Kidney capillary endothelial cell (primary cell): ENCODE results near the gene KMT5C.

Experiments
- DNase-seq: peaks from one replicate; pipeline ENCODE4 v3.0.0-alpha.2; 2018; ENCODE audit warnings: low spot score

Gene KMT5C

GRCh38 chr19:55339105-55339888, at the start of gene KMT5C:
TSS of gene KMT5C (plus strand) at chr19:55339876. CDS start at chr19:55341937, 2,061 bp downstream.
- peak; percentile 100 for DNase-seq

- no peak for DNase-seq
Observed at GRCh38 chr19:55297267-55297666, 42.4 kb upstream of the KMT5C start.

DNA sequence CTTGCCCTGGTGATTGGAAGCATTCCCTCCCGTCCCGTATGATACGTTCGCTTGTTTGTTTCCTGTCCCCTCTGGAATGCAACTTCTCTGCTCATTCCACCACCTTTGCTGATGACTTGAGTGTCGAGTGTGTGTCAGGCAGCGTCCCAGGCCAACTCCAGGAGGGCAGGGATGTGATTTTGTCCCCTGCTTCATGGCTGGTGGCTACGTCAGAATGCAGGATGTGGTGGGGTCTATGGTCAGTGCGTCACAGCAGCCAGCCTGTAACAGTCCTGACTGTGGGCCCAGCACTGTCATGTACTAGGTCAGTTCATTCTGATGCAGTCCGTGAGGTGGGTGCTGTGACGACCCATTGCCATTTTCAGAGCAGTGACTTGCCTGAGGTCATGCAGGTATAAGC, 39.7 kb upstream of the KMT5C start:
- no peak for DNase-seq

GRCh38 chr19:55300886-55301458, 38.7 kb upstream of the KMT5C start:
- no peak for DNase-seq

DNA sequence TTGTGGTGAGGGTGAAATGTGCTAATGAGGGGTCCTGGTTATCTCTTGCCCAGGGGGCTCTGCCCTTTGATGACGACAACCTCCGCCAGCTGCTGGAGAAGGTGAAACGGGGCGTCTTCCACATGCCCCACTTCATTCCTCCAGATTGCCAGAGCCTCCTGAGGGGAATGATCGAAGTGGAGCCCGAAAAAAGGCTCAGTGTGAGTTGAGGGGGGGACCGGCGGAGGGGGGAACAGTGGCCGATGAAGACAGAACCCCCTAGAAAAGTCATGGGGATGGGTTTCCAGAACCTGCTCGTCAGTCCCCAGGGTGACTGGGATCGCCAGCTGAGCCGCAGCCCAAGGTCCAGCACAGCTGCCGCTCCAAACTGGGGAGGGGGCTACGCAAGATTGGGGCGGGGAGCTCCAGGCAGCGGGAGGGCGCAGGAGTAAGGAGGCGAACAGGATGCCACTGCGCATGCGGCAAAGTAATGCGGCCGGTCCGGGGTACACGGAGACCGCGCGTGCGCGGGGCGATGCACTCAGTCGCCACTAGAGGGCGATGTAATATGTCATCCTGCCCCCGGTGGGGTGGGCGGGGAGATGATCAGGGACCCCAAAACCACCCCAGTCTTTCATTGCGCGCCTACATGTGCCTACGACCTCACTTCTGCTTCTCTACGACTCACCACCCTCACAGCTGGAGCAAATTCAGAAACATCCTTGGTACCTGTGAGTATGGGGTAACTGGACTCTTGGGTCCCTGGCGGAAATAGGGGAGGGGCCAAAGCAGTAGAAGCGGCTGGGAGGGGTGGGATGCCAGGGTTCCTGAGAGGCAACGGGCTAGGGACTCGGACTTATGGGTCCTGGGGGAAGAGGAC, 38.0 kb upstream of the KMT5C start:
- DNase-seq = peak; percentile 78

DNA sequence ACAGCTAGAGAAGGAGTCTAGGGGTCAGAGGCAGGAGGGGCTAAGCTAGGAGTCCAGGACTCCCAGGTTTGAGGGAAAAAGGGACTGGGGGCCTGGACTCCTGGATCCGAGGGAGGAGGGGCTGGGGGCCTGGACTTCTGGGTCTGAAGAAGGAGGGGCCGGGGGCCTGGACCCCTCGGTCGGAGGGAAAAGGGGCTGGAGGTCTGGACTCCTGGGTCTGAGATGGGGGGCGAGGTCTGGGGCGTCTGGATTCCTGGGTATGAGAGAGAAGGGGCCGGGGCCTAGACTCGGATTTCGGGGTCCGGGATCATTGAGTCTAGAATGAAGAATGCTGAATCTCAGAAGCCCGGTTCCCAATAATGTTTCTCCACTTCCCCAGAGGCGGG, 37.4 kb upstream of the KMT5C start:
- DNase-seq = no peak

DNA sequence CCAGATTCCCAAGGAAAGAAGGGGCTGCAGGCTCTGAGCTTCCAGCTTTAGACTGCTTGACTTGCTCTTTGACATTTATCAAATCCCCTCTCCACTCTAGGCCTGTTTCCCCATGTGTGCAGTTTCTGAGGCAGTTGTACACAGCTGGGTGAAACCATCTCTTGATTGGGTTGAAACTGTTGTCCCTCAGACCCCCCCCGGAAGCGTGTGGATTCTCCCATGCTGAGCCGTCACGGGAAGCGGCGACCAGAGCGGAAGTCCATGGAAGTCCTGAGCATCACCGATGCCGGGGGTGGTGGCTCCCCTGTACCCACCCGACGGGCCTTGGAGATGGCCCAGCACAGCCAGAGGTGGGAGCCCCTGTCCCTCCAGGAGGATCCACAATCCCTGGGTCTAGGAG, 36.2 kb upstream of the KMT5C start:
- no peak for DNase-seq

- DNase-seq = no peak
Observed at GRCh38 chr19:55304279-55304978, 35.2 kb upstream of the KMT5C start.

DNA sequence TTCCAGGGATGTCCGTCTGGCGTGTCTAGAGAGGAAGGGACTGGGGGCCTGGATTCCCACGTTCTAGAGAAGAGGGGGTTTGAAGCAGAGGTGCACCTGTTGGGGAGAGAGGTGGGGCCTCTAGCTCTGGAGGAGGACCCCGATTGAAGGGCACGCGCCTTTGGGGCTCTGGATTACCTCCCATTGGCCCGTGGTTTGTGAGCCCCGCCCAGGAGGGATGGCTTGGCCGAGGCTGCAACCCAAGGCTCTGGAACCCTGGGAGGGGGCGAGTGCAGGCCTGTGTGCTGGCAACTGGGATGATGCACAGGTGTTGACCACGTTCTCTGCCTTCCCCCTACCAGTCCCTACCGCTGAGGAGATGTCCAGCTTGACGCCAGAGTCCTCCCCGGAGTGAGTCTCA, 34.7 kb upstream of the KMT5C start:
- no peak for DNase-seq

DNA sequence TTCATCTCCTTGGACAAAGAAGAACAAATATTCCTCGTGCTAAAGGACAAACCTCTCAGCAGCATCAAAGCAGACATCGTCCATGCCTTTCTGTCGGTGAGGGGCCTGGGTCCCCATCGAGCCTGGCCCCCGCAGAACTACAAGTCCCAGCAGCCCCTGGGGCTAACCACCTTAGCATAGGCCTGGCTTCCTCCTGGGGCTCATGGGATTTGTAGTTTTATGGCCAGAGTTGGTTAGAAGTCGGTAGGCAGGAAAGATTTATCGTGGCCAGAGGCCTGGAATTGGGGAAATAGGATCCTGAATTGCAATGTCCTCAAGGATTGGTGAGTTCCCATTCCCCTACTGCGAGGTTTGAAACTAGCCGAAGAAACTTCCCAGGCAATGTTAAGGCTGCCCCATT, 34.2 kb upstream of the KMT5C start:
- DNase-seq = no peak

DNA sequence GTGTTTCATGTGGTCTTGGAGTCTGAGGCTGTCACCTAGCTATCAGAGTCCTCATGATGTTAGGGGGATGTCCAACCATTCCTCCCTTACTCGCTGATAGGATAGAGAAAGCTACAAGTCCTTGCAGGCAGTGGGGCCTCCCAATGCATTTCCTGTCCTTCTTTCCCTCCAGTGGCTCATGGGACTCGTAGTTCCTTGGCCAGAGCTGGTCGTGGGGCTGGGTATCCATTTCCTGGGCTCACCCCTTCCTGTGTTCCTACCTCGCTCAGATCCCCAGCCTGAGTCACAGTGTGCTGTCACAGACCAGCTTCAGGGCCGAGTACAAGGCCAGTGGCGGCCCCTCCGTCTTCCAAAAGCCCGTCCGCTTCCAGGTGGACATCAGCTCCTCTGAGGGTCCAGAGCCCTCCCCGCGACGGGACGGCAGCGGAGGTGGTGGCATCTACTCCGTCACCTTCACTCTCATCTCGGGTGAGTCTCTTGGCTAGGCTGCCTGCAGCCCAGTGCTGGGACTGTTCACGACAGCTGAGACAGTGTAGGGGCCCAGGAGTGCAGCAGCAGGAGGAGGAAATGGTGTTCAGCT, 33.6 kb upstream of the KMT5C start:
- DNase-seq = no peak

- no peak for DNase-seq
Observed at GRCh38 chr19:55306712-55307111, 33.0 kb upstream of the KMT5C start.

- no peak for DNase-seq
Observed at GRCh38 chr19:55308281-55308680, 31.4 kb upstream of the KMT5C start.

DNA sequence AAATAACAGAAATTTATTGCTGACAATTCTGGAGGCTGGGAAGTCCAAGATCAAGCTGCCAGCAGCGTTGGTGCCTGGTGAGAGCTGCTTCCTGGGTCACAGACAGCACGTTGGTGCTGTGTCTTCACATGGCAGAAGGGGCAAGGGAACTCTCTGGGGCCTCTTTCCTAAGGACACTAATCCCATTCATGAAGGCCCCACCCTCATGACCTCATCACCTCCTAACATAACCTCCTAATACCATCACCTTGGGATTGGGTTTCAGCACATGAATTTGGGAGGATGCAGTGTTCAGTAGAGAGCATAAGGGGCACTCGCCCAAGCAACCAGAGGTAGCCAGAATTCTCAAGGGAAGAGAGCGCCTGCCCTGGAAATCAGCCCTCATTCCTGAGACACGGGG, 30.2 kb upstream of the KMT5C start:
- DNase-seq = no peak

- no peak for DNase-seq
Observed at GRCh38 chr19:55310498-55310897, 29.2 kb upstream of the KMT5C start.

DNA sequence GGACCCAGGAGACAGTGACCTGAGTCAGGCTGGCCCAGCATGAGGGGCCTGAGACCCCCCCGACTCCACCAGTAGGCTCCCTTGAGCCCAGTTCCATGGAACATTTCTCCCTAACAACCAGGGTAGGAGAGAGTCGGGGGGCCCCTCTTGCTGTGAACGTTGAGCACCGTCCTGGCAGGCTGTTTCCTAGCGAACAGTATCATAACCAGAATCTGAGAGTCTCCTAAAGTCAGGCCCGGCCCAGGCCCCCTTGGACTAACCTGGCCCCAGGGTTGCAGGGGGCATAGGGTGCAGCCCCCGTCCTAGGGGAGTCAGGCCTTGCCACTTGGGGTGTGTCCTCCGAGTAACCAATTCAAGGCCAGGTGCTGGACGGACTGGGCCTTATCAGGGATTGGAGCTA, 28.3 kb upstream of the KMT5C start:
- DNase-seq = no peak

GRCh38 chr19:55311797-55312196, 27.9 kb upstream of the KMT5C start:
- no peak for DNase-seq

DNA sequence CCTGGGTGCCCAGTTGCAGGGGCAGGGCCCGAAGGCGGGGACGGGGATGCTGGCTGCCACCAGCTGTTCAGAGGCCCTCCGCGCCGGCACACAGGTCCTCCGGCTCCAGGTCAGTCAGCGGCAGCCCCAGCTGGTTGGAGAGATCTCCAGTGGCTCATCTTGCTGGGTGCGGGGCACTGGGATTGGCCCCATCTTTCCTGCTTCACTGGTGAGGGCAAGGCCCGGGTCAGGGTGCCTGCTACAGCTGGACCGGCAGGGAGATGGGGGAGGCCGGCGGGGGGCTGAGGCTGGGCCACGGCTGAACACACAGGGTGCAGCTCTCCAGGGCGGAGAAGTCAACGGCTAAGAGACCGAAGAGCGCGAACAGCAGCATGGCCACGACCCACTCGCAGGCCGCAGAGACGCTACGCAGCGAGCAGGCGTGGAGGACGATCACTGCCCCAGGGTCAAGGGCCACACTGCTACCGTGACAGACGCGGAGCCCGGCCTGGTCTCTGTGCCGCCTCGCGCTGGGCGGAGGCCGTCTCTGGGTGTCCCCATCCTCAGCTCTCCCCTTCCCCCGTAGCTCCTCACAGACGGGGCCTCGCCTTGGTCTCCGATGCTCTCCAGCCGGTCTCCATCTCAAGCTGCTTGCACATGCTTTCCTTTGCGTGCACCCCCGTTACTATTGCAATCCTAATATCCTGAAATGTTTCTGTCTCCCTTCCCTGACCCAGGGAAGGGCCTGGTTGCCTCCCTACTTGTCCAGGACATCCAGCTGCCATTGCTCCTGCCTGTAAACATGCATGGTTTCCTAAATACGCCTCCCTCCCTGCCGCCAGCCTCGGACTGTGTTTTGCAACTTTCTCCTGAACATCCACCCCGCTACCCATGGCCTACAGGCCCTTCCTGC, 26.8 kb upstream of the KMT5C start:
- no peak for DNase-seq

- DNase-seq = no peak
Observed at GRCh38 chr19:55314396-55314795, 25.3 kb upstream of the KMT5C start.

DNA sequence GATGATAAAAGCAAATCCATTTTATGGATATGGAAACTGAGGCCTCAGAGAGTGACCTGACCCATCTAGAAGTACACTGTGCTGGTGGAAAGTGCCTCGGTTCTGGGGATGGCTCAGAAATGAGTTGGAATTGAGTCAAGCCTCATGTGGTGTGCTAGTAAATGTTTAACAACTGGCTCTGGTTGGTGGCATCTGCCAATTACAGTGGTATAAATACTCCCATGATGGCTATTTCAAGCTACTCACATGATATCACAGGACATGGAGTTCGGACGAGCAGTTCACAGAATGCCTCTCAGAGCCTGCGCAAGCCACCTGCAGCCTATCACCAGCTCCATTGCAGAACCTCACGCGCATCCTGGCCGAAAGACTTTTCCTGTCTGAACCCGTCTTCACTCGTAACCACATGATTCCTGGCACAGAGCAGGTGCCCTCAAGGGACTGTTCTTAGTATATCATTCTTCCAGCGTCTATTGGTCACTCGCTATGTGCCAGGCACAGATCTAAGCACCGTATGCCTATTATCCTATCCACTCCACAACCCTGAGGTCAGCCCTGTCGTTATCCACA, 23.6 kb upstream of the KMT5C start:
- DNase-seq = no peak

DNA sequence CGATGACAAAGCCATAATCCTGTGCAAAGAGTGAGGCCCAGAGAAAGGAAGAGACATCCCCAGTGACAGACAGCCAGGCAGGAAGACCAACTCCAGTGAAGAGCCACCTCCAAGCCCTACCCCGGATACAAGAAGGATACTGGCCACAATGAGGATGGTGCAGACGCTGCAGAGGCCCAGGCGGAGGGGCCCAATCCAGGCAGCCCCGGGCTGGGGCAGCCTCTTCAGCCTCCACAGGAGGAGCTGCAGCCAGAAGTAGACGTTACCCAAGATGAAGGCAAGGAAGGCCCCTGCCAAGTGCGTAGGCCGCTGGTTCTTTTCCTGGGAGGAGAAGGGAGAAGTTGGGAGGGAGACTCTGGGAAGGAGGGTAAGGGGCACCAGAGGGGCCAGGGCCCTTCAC, 23.0 kb upstream of the KMT5C start:
- no peak for DNase-seq
